PC-9 (cell line): Measurements from ENCODE around the gene CNN3.

Experiments used
- CTCF ChIP-seq: fragments of 200-600 bp; sonication (generic); conservative IDR thresholded peaks from 2 replicates; pipeline ENCODE4 v1.6.1; 2017; ENCODE audit warnings: mixed run types, antibody characterized with exemption, mild to moderate bottlenecking, moderate library complexity
- EZH2 ChIP-seq: fragments of 200-600 bp; sonication (generic); IDR thresholded peaks from 2 replicates; pipeline ENCODE4 v1.8.0; 2017; ENCODE audit warnings: antibody characterized with exemption, low read depth

GRCh38 chr1:94947437-94947836 lies 20.5 kb upstream of the CNN3 start:
- TF ChIP-seq CTCF (no peak), EZH2 (no peak)
